ENCODE measurements around the gene FGR. TPM values are rescaled to one million over a fixed set of nuclear protein-coding genes. Genes with fewer than 3 reads are reported as not detected.
"Not testable (repeated sequence)": the region's sequence is repeated elsewhere in the genome, so short reads cannot be mapped to it uniquely, and the experiment has no call there.

Gene FGR
- 57.1 TPM for polyA plus RNA-seq (2012; ENCODE audit: low read depth, missing spikeins)

DNA sequence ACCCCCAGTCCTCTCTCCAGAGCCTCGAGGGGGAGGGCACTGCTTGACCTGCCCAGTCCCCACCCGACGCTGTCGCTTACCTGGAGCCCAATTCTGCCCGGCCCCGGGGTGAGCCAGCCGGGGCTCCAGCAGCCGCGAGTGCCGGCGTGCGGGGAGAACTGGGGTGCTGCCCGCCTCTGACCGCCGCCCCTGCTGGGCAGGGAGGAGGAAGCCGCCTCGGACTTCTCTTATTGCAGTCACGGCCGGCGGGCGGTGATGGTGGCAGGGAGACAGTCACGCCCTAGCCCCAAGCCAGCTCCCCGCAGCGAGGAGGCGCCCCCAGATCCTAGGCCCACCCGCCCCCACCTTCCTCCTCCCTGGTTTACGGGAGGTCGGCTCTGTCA lies at the start of gene FGR:
FGR (minus strand) TSS at position 201 of the 383 bp plus-strand sequence. CDS start 11,269 bp downstream, outside the sequence.
- DNase-seq (ENCODE audit: insufficient read length, low spot score): no peak
- TF ChIP-seq PAX5 (IDR thresholded peaks at IDR 0.05; ENCODE audit: insufficient read depth, low read length, severe bottlenecking) (no peak), TAF1 (IDR thresholded peaks at IDR 0.05; ENCODE audit: low read depth, low read length) (no peak), POLR2AphosphoS5 (IDR thresholded peaks at IDR 0.05; ENCODE audit: low read depth, low read length) (no peak), POU2F2 (IDR thresholded peaks at IDR 0.05; ENCODE audit: low read depth, low read length) (no peak), POLR2A (IDR thresholded peaks at IDR 0.05; ENCODE audit: low read depth, low read length) (no peak), SPI1 (IDR thresholded peaks at IDR 0.05; ENCODE audit: low read depth, low read length) (no peak)
- FAIRE-seq: no peak

GRCh38 chr1:27684176-27684575 lies 49.2 kb upstream of the FGR start:
- FAIRE-seq (no peak), DNase-seq (ENCODE audit: insufficient read length, low spot score) (no peak)

DNA sequence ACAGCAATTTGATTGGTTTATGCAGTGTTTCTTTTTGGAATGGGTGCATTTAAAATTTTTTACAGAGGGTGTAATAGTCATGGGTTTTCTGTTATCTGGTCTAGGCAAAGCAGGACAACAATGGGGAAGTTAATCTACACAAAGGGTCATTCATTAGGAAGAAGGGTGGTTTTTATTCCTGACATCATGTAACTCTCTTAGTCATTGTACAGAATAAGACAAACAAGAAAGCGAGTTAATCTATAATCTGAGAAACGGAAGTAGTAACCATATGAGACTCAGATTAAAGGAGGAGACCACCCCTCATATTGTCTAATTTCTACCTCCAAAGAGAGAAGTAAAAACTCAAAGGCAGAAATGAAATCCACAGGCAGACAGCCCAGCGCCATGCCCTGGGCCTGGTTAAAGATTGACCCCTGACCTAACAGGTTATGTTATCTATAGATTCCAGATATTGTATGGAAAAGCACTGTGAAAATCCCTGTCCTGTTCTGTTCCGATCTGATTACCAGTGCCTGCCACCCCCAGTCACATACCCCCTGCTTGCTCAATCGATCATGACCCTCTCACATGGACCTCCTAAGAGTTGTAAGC lies 47.5 kb upstream of the FGR start:
- DNase-seq (ENCODE audit: insufficient read length, low spot score) (no peak), FAIRE-seq (no peak)
- no peak for TF ChIP-seq POLR2AphosphoS5 (IDR thresholded peaks at IDR 0.05; ENCODE audit: low read depth, low read length)
- TF ChIP-seq TAF1 (IDR thresholded peaks at IDR 0.05; ENCODE audit: low read depth, low read length): no peak
- no peak for TF ChIP-seq PAX5 (IDR thresholded peaks at IDR 0.05; ENCODE audit: insufficient read depth, low read length, severe bottlenecking)
- no peak for TF ChIP-seq POU2F2 (IDR thresholded peaks at IDR 0.05; ENCODE audit: low read depth, low read length)
- TF ChIP-seq POLR2A (IDR thresholded peaks at IDR 0.05; ENCODE audit: low read depth, low read length): no peak
- no peak for TF ChIP-seq SPI1 (IDR thresholded peaks at IDR 0.05; ENCODE audit: low read depth, low read length)

More at GRCh38 chr1:27684176-27684575, 49.2 kb upstream of the FGR start:
- TF ChIP-seq PAX5 (IDR thresholded peaks at IDR 0.05; ENCODE audit: insufficient read depth, low read length, severe bottlenecking) (no peak), TAF1 (IDR thresholded peaks at IDR 0.05; ENCODE audit: low read depth, low read length) (no peak), POU2F2 (IDR thresholded peaks at IDR 0.05; ENCODE audit: low read depth, low read length) (no peak), SPI1 (IDR thresholded peaks at IDR 0.05; ENCODE audit: low read depth, low read length) (no peak), POLR2A (IDR thresholded peaks at IDR 0.05; ENCODE audit: low read depth, low read length) (no peak), POLR2AphosphoS5 (IDR thresholded peaks at IDR 0.05; ENCODE audit: low read depth, low read length) (no peak)

GRCh38 chr1:27681580-27681979 lies 46.6 kb upstream of the FGR start:
- not testable (repeated sequence) for FAIRE-seq; DNase-seq (ENCODE audit: insufficient read length, low spot score)

DNA sequence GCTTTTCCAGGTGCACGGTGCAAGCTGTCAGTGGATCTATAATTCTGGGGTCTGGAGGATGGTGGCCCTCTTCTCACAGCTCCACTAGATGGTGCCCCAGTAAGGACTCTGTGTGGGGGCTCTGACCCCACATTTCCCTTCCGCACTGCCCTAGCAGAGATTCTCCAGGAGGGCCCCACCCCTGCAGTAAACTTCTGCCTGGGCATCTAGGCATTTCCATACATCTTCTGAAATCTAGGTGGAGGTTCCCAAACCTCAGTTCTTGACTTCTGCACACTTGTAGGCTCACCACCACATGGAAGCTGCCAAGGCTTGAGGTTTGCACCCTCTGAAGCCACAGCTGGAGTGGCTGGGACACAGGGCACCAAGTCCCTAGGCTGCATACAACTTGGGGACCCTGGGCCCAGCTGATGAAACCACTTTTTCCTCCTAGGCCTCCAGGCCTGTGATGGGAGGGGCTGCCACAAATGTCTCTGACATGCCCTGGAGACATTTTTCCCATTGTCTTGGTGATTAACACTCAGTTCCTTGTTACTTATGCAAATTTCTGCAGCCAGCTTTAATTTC lies 45.3 kb upstream of the FGR start:
- DNase-seq (ENCODE audit: insufficient read length, low spot score); FAIRE-seq: not testable (repeated sequence)

GRCh38 chr1:27678747-27679146 lies 43.8 kb upstream of the FGR start:
- no peak for FAIRE-seq
- DNase-seq (ENCODE audit: insufficient read length, low spot score): no peak
- TF ChIP-seq POLR2AphosphoS5 (IDR thresholded peaks at IDR 0.05; ENCODE audit: low read depth, low read length): no peak
- TF ChIP-seq POLR2A (IDR thresholded peaks at IDR 0.05; ENCODE audit: low read depth, low read length): no peak
- TF ChIP-seq POU2F2 (IDR thresholded peaks at IDR 0.05; ENCODE audit: low read depth, low read length): no peak
- no peak for TF ChIP-seq TAF1 (IDR thresholded peaks at IDR 0.05; ENCODE audit: low read depth, low read length)
- no peak for TF ChIP-seq SPI1 (IDR thresholded peaks at IDR 0.05; ENCODE audit: low read depth, low read length)
- TF ChIP-seq PAX5 (IDR thresholded peaks at IDR 0.05; ENCODE audit: insufficient read depth, low read length, severe bottlenecking): no peak

GRCh38 chr1:27676410-27676809 lies 41.4 kb upstream of the FGR start:
- no peak for FAIRE-seq
- no peak for DNase-seq (ENCODE audit: insufficient read length, low spot score)
- TF ChIP-seq SPI1 (IDR thresholded peaks at IDR 0.05; ENCODE audit: low read depth, low read length) (no peak), POLR2A (IDR thresholded peaks at IDR 0.05; ENCODE audit: low read depth, low read length) (no peak), POLR2AphosphoS5 (IDR thresholded peaks at IDR 0.05; ENCODE audit: low read depth, low read length) (no peak), TAF1 (IDR thresholded peaks at IDR 0.05; ENCODE audit: low read depth, low read length) (no peak), PAX5 (IDR thresholded peaks at IDR 0.05; ENCODE audit: insufficient read depth, low read length, severe bottlenecking) (no peak), POU2F2 (IDR thresholded peaks at IDR 0.05; ENCODE audit: low read depth, low read length) (no peak)

DNA sequence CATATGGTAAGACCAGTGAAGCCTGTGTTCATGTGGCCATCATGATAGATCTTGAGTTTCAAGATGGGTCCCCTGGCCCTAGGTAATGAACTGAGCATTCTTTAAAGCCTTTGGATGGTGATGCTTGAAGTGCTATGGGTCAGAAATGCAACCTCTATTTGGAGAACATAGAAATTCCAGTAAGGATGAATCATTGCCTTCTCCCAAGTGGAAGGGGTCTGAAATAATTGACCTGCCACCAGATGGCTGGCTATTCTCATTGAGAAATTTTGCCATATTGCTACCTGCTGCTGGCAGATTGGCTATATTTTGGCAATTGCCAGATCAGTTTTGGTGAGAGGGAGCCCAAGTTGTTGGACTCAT lies 37.7 kb upstream of the FGR start:
- FAIRE-seq (no peak), DNase-seq (ENCODE audit: insufficient read length, low spot score) (no peak)
- no peak for TF ChIP-seq PAX5 (IDR thresholded peaks at IDR 0.05; ENCODE audit: insufficient read depth, low read length, severe bottlenecking)
- no peak for TF ChIP-seq POLR2AphosphoS5 (IDR thresholded peaks at IDR 0.05; ENCODE audit: low read depth, low read length)
- no peak for TF ChIP-seq POLR2A (IDR thresholded peaks at IDR 0.05; ENCODE audit: low read depth, low read length)
- no peak for TF ChIP-seq POU2F2 (IDR thresholded peaks at IDR 0.05; ENCODE audit: low read depth, low read length)
- TF ChIP-seq SPI1 (IDR thresholded peaks at IDR 0.05; ENCODE audit: low read depth, low read length): no peak
- no peak for TF ChIP-seq TAF1 (IDR thresholded peaks at IDR 0.05; ENCODE audit: low read depth, low read length)

GRCh38 chr1:27671964-27672749 lies 37.2 kb upstream of the FGR start, which contains the start of gene IFI6:
Gene IFI6, minus strand, starts transcription at chr1:27672192. Its CDS starts 2,878 bp downstream, at chr1:27669314.
- TF ChIP-seq TAF1 (IDR thresholded peaks at IDR 0.05; ENCODE audit: low read depth, low read length) (no peak), POLR2AphosphoS5 (IDR thresholded peaks at IDR 0.05; ENCODE audit: low read depth, low read length) (peak; percentile 82), POLR2A (IDR thresholded peaks at IDR 0.05; ENCODE audit: low read depth, low read length) (peak; percentile 78), SPI1 (IDR thresholded peaks at IDR 0.05; ENCODE audit: low read depth, low read length) (no peak)
- DNase-seq (ENCODE audit: insufficient read length, low spot score): peak; percentile 75
- peak; percentile 91 for FAIRE-seq

GRCh38 chr1:27669876-27670275 lies 34.9 kb upstream of the FGR start:
- no peak for TF ChIP-seq SPI1 (IDR thresholded peaks at IDR 0.05; ENCODE audit: low read depth, low read length)
- TF ChIP-seq POU2F2 (IDR thresholded peaks at IDR 0.05; ENCODE audit: low read depth, low read length): no peak
- TF ChIP-seq PAX5 (IDR thresholded peaks at IDR 0.05; ENCODE audit: insufficient read depth, low read length, severe bottlenecking): no peak
- no peak for TF ChIP-seq POLR2A (IDR thresholded peaks at IDR 0.05; ENCODE audit: low read depth, low read length)
- TF ChIP-seq TAF1 (IDR thresholded peaks at IDR 0.05; ENCODE audit: low read depth, low read length): no peak
- no peak for TF ChIP-seq POLR2AphosphoS5 (IDR thresholded peaks at IDR 0.05; ENCODE audit: low read depth, low read length)
- no peak for DNase-seq (ENCODE audit: insufficient read length, low spot score)
- no peak for FAIRE-seq
